PFSK-1 (cell line): ENCODE results near the gene SPATS1.

Experiments
- FOXP2 ChIP-seq: optimal IDR thresholded peaks from 2 replicates; pipeline ENCODE3; 2011; ENCODE audit warnings: borderline replicate concordance, control low read depth, inconsistent platforms; ENCODE audit not compliant: insufficient read depth; ENCODE audit errors: extremely low read length, extremely low read depth
- POLR2AphosphoS5 ChIP-seq: IDR thresholded peaks from 2 replicates; pipeline ENCODE4 v1.6.1; 2012; ENCODE audit warnings: low read depth, mild to moderate bottlenecking, control low read depth, low read length, moderate library complexity
- REST ChIP-seq, 2 experiments: IDR thresholded peaks; 2 replicates each; pipeline versions ENCODE4 v1.6.1 to v1.8.0; 2011 to 2012; ENCODE audit warnings: low read depth in 2 of 2, low read length in 2 of 2, control low read depth in 1 of 2, inconsistent platforms in 1 of 2, mild to moderate bottlenecking in 1 of 2, moderate library complexity in 1 of 2; ENCODE audit not compliant: insufficient read depth in 1 of 2
- SIN3A ChIP-seq: IDR thresholded peaks from 2 replicates; pipeline ENCODE4 v1.6.1; 2012; ENCODE audit warnings: mild to moderate bottlenecking, low read length, moderate library complexity, borderline replicate concordance; ENCODE audit not compliant: insufficient read depth
- TAF1 ChIP-seq: IDR thresholded peaks from 2 replicates; pipeline ENCODE4 v1.6.1; 2012; ENCODE audit warnings: low read length, control low read depth, borderline replicate concordance; ENCODE audit not compliant: insufficient read depth

The SPATS1 gene

GRCh38 chr6:44388135-44388487 lies 45.7 kb downstream of the SPATS1 start:
- TF ChIP-seq SIN3A (no peak), POLR2AphosphoS5 (no peak), FOXP2 (no peak), REST (IDR thresholded peaks at IDR 0.05; ENCODE audit: insufficient read depth in 1 of 2, low read depth in 2 of 2, low read length in 2 of 2) (no peak), TAF1 (no peak)

DNA sequence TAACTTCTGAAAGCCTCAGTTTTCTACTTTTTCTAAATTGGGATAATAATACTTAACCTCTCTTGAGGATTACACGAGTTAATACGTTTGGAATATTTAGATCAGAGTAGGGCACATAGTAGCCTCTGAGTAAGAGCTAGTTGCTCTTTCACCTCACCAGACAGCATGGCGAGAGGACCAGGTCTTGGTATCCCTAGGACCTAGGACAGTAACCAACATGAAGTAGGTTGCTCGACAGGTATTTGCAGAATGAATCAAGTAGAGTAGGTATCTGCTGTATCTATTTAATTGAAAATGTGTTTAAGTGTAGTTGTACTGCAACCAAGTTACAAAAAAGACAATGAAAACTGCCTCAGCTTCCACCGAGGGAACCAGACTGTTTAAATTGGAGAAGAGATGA lies 46.4 kb downstream of the SPATS1 start:
- TF ChIP-seq SIN3A (no peak), TAF1 (no peak), FOXP2 (no peak), POLR2AphosphoS5 (no peak), REST (IDR thresholded peaks at IDR 0.05; ENCODE audit: insufficient read depth in 1 of 2, low read depth in 2 of 2, low read length in 2 of 2) (no peak)

DNA sequence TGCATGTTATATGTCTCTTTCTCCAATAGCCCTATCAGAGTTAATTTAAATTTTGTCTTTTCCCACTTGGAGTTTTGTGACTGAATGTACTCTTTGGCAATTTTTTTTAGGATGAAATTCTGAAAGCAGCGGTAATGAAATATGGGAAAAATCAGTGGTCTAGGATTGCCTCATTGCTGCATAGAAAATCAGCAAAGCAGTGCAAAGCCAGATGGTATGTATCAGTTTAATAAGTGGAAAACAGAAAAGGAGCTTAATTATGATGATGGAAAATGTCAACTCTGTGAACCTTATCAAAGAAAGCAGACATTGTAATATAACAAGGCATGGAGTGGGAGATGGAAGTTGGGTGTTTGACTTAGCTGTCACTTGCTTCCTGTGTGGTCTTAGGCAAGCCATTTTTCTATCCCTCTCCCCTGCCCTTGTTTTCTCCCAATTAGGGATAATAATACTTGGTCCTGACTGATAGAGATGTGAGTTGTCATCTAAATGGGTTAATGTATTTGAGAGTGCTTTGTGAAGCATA lies 47.8 kb downstream of the SPATS1 start:
- TF ChIP-seq POLR2AphosphoS5 (no peak), REST (IDR thresholded peaks at IDR 0.05; ENCODE audit: insufficient read depth in 1 of 2, low read depth in 2 of 2, low read length in 2 of 2) (no peak), FOXP2 (no peak)
